H1 (cell line): Measurements from ENCODE around the gene R3HCC1L. TPM values are rescaled to one million over a fixed set of nuclear protein-coding genes. Genes with fewer than 3 reads are reported as not detected.

ENCODE experiments used
- FOSL1 ChIP-seq: IDR thresholded peaks from 2 replicates; pipeline ENCODE4 v1.6.1; 2011; ENCODE audit warnings: mild to moderate bottlenecking, low read depth, low read length, moderate library complexity; ENCODE audit not compliant: insufficient read depth
- HDAC6 ChIP-seq: IDR thresholded peaks from one replicate; pipeline ENCODE4 v1.7.1; 2012; ENCODE audit warnings: low read depth, mild to moderate bottlenecking, inconsistent platforms, low read length, moderate library complexity
- JUND ChIP-seq: IDR thresholded peaks from 2 replicates; pipeline ENCODE4 v1.6.1; 2011; ENCODE audit warnings: mild to moderate bottlenecking, improper control_type of control experiment, low read length
- NANOG ChIP-seq: IDR thresholded peaks from 2 replicates; pipeline ENCODE4 v1.6.1; 2011; ENCODE audit warnings: low read length, low read depth, mild to moderate bottlenecking, inconsistent platforms; ENCODE audit not compliant: insufficient read depth, poor library complexity, severe bottlenecking
- SAP30 ChIP-seq: fragments of 300-600 bp; sonication (generic); IDR thresholded peaks from 2 replicates; pipeline ENCODE4 v1.7.1; 2012; ENCODE audit warnings: low read length, moderate library complexity, mild to moderate bottlenecking, inconsistent platforms; ENCODE audit not compliant: insufficient read depth, insufficient replicate concordance
- SIRT6 ChIP-seq: IDR thresholded peaks from one replicate; pipeline ENCODE4 v1.7.1; 2012; ENCODE audit warnings: low read length, inconsistent platforms
- TAF7 ChIP-seq: optimal IDR thresholded peaks from 2 replicates; pipeline ENCODE3; 2011; ENCODE audit warnings: low read depth, mild to moderate bottlenecking, inconsistent platforms, low read length, moderate library complexity, borderline replicate concordance
- USF2 ChIP-seq: IDR thresholded peaks from 2 replicates; pipeline ENCODE4 v1.6.1; 2011; ENCODE audit warnings: low read length, improper control_type of control experiment
- YY1 ChIP-seq: IDR thresholded peaks from 2 replicates; pipeline ENCODE4 v1.6.1; 2011; ENCODE audit warnings: low read depth, mild to moderate bottlenecking, low read length
- polyA plus RNA-seq, 7 experiments: library from polyadenylated mRNA; depleted of rRNA in 3 of 7; stranded (reverse) in 5 of 7; unstranded in 2 of 7; fragments of >200 nt in 5 of 7; fragments of 200-250 nt in 2 of 7; gene quantifications; 1 replicate in 5 of 7; 2 replicates in 1 of 7; 4 replicates in 1 of 7; pipeline versions ENCODE4 v1.2.1 to v1.2.3, GENCODE V29; 2011 to 2013; ENCODE audit warnings: missing spikeins in 2 of 7, mixed read lengths in 2 of 7
- total RNA-seq: library from RNA; stranded (reverse); fragmentation: NEBNext Ultra II Directional; extraction: Animal tissue kit (Norgen Biotek cat#: 25700); gene quantifications from 2 replicates; pipeline ENCODE4 v1.2.1, GENCODE V29; 2021

R3HCC1L gene
- total and polyA plus RNA-seq, 2 of the 8 experiments (the other 6 are each of a cell fraction or from before 2014, with no cell fraction given): 6.9 to 13.9 TPM

DNA sequence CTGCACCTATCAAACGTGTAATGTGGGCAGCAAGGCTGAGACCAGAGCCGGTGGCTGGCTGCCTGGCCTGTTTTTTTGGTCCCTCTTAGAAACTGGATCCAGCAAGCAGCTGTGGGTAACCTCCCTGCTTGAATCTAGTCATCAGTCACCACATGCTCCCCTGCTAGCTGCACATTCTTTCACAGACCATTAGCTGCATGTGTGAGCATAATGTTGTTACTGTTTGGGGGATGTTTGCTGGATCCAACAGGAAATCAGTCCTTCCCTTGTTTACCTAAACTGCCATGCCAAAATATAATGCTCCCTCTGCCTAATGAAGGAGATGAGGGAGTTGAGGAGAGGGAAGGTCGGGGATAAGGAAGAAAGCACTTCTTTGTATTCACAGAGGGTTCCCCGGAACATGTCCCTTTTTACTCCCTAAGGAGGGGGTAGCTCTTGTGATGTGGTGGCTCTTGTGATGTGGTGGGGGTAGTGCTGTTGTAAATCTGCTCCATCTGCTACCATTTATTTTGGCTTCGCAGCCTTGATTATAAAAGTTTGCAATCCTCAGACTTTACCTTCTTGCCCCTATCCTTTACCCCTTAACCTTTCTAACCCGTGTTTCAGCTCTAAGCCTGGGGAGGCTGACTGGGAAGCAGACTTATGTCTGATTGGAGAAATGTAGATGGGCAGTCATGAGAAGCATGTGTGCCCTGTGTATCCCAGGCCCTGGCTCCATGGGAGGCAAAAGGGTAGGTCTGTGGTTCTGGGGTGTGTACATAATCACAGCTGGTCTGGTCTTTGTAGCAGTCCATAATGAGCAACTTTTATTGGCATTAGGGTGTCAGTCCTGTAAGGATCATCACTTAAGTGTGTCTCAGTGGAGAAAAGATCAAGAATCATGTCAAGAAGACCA, 112.7 kb downstream of the R3HCC1L start (continued):
- no peak for TF ChIP-seq HDAC6
- TF ChIP-seq NANOG: no peak
- TF ChIP-seq SIRT6: no peak
- TF ChIP-seq SAP30: no peak
- TF ChIP-seq FOSL1: no peak
- TF ChIP-seq JUND: no peak
- TF ChIP-seq TAF7: no peak
- no peak for TF ChIP-seq YY1
- TF ChIP-seq USF2: no peak
